ENCODE data around the gene LKAAEAR1.

LKAAEAR1 gene

GRCh38 chr20:64065062-64065973 is 18.9 kb downstream of the LKAAEAR1 start:
- no peak for DNase-seq (ENCODE audit: low read depth)

DNA sequence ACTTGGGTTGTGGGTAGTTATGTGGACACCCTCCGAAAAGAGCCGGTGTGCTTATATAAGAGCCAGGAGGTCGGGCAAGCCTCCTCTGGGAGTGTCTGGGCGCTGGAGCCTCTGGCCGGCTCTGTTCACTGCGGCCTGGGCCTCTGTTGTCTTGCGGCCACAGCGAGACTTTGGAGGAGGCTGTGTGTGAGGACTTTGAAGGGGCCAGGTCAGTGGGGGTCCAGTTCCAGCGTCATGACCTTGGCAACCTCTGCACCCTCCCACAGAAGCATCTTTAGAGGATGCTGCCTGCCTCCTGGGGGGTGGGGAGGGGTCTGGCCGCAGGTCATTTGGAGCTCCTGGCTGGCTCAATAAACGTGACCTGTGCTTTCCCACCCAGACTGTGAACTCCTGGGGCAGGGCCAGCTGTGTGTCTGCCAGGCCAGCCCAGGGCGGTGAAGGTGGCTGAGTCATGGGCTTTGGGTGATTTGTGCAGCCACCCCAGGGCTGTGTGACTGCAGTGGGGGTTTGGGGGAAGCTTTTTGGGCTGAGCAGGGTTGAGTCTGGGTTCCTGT is 20.0 kb downstream of the LKAAEAR1 start:
- DNase-seq (ENCODE audit: low read depth) = no peak

- DNase-seq (ENCODE audit: low read depth) = no peak
Observed at GRCh38 chr20:64063389-64064144, 20.6 kb downstream of the LKAAEAR1 start.

- DNase-seq (ENCODE audit: low read depth) = peak; percentile 80
Observed at GRCh38 chr20:64062596-64063388, 21.4 kb downstream of the LKAAEAR1 start, which contains the start of gene TCEA2. TCEA2 (plus strand) TSS chr20:64063198; CDS start chr20:64063313, 115 bp downstream.

GRCh38 chr20:64062276-64062595 is 22.0 kb downstream of the LKAAEAR1 start:
- DNase-seq (ENCODE audit: low read depth) = no peak

DNA sequence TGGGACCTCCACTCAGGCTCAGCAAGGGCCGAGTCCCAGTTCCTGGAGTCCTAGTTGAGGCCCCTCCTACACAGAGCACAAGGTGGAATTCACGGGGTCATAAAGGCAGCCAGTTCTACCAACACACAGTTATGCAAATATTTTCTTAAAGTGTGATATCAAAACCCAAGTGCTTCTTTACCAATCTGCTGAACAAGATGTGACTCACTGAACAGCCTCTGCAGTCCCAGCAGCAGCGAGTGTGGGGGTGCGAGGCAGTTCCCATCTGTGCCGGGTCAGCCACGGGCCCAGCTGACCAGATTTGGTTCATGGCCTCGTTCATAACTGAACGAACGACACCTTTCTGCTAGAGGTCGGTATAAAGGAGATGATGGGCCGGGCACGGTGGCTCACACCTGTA is 25.7 kb downstream of the LKAAEAR1 start:
- DNase-seq (ENCODE audit: low read depth) = no peak

DNA sequence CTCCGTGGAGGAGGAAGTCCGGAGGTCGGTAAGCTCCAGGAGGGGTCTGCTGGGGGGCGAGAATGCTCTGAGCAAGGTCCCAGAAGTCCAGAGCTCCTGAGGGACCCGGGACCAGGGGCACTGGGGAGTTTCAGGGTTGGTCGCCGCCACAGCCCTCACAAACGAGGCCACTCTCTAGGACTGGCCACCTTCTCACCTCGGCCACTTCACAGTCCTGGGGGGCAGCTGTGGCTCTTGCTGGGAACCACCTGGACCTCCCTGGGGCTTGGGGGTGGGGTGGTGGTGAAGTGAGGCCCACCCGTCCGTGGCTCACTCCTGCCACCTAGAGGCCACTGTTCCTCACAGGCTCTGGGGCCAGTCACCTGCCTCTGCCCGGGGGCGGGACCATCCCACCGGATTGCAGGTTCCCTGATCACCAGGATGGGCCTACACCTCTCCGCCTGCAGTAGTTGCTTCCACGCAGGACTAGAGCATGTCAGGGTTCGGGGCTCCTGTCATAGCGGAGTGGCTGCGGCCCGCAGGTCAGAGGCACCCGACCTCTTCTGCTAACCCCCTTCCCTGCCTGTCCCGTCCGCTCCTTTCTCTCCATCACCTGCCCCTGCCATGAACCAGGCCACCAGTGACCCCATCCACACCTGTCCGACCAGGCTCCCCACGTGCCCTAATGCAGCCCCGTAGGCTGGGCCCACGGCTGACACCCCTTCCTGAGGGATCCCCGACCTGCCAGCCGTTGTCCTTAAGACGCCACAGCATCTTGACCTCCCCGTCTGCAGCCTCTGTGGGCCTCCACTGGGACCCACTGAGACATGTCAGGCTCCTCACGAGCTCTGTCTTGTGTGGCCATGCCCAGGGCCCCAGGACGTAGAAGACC is 26.3 kb downstream of the LKAAEAR1 start:
- DNase-seq (ENCODE audit: low read depth) = peak; percentile 67

DNA sequence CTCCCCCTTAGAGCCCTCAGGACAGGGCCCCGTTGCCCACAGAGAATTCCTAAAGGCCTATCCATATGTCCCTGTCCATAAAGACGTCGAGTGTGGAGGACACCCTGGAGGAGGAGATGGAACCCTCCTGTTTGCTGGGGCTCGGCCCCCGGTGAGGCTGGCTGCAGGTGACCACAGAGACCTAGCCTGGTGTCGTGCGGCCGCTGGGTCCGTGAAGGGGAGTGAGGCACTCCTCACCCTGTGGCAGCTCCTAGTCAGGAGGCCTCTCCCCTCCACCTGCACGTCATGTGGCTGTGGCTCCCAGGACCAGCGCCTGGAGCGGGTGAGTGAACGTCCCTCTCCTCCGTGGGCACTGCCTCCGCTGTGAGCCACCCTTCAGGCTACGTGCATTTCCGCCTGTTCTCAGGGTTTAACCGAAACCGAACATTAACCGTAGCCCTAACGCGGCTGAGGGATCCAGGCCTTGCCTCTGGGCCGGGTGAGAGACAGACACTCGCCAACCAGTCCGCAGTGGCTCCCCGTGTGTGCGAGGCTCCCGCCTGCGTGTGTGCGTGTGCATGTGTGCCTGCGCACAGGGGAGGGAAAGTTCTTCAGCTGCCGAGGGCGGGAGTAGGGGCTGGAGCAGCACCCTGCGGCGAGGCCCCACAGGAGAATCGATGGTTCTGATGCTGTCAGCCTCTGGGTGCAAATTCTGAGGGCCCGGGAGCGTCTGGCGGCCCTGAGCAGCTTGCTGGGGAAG is 27.1 kb downstream of the LKAAEAR1 start:
- no peak for DNase-seq (ENCODE audit: low read depth)

DNA sequence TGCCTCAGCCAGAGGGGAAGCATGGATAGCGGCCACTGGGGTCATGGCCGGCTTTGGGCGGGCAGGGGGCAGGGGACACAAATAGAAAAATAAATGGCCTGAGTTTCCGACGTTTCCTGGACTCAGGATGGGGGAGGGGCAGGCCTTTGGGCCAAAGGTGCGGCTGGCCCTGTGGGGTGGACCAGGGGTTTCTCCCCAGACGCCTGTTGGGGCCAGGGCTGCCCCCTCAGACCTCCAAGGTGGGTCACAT is 27.6 kb downstream of the LKAAEAR1 start:
- DNase-seq (ENCODE audit: low read depth) = no peak

- DNase-seq (ENCODE audit: low read depth) = no peak
Observed at GRCh38 chr20:64055893-64056638, 28.1 kb downstream of the LKAAEAR1 start.

- DNase-seq (ENCODE audit: low read depth) = no peak
Observed at GRCh38 chr20:64055396-64055892, 28.8 kb downstream of the LKAAEAR1 start.

- DNase-seq (ENCODE audit: low read depth) = no peak
Observed at GRCh38 chr20:64053841-64054661, 30.1 kb downstream of the LKAAEAR1 start.

- no peak for DNase-seq (ENCODE audit: low read depth)
Observed at GRCh38 chr20:64052987-64053840, 31.0 kb downstream of the LKAAEAR1 start.

DNA sequence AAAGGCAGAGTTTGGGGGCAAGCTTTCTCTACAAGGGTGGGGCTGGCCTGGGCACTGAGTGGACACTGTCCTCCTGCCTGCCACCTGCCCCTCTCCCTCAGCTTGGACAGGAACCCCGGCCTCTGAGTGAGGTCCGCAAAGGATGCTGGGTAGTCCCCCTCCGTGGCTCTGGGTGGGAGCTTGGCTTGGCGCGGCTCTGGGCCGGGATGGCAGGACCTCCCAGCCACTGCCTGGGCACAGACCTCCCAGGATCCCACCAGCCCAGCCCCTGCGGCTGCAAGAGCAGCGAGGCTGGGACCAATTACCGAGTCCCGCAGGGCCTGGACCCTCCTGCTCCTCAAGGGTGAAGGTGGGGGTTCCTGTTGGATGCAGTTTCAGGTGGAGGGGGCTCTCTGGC is 31.9 kb downstream of the LKAAEAR1 start:
- no peak for DNase-seq (ENCODE audit: low read depth)

DNA sequence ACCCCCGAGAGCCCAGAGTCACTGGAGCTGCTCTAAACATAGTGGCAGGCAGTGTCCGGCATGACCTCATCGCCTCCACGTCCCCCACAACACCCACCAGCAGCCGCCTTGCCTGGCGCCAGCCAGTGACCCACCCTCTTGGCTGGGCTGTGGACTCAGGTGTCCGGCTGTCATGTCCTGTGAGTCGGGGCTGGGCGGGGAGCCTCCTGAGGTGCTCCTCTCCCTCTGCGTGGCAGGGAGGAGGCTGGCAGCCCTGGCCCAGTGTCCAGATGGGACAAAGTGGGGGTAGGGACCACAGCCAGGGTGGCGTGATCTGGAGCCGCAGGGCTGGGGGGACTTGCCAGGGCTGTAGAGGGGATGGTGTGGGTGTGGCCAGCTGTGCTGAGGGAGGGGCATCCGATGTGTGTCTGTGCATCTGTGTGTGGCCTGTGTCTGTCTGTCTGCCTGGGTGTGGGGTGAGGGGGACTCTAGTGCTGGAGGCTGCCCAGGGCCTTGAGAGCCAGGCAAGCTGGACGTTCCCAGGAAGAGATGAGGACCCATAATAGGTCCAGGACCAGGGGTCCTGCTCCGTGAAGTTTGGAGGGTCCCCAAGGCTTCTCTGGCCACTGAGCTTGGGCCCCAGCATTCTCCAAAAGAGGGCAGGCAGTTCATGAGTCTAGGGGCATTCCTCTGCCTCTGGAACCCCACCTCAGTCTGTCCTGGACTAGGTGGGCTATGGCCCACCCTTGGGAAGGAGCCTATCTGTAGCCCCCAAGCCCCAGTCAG is 32.5 kb downstream of the LKAAEAR1 start:
- DNase-seq (ENCODE audit: low read depth) = no peak

DNA sequence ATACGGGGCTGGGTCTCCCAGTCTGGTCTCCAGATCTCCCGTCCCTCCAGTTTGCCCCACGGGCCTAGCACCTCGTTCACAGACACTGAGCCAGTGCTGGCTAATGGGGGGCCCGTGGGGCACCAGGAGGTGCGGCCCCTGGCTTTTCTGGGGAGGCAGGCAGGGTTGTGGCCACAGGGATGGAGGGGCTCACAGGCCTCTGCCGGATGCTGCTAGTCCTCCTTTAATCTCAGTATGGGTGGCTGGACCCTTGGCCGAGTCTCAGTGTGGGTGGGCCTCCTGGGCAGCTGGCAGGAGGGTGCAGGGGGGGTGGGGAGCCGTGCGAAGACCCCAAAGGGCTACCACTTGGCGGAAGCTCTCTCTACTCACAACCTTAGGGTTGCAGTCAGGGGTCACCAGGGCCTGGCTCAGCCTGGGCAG is 33.2 kb downstream of the LKAAEAR1 start:
- no peak for DNase-seq (ENCODE audit: low read depth)

Data from stimulated activated CD8-positive, alpha-beta memory T cell treated with anti-CD3 and anti-CD28 coated beads, Interleukin-15, amount 100 ng/mL, for 24 hours (primary cell).